K562 (cell line): ENCODE data around the gene COL9A2. TPM values are rescaled to one million over a fixed set of nuclear protein-coding genes. Genes with fewer than 3 reads are reported as not detected.

ENCODE experiments used
- BRF1 ChIP-seq: IDR thresholded peaks from 3 replicates; pipeline ENCODE4 v1.6.1; 2011; ENCODE audit warnings: borderline replicate concordance, mild to moderate bottlenecking; ENCODE audit not compliant: insufficient read length; ENCODE audit errors: extremely low read depth
- CCNT2 ChIP-seq: IDR thresholded peaks from 2 replicates; pipeline ENCODE4 v1.6.1; 2011; ENCODE audit warnings: borderline replicate concordance, low read depth, mild to moderate bottlenecking, moderate library complexity, mixed read lengths, low read length; ENCODE audit not compliant: insufficient read length; ENCODE audit errors: extremely low read depth
- EWSR1 ChIP-seq: fragments of 450-650 bp; IDR thresholded peaks from 2 replicates; pipeline ENCODE4 v1.6.1; 2018; ENCODE audit warnings: borderline replicate concordance, mild to moderate bottlenecking, low read depth, moderate library complexity; ENCODE audit not compliant: partially characterized antibody
- FOXP1 ChIP-seq: sonication (generic); formaldehyde crosslinking; IDR thresholded peaks from 2 replicates; pipeline ENCODE4 v1.8.0; 2022; ENCODE audit warnings: mild to moderate bottlenecking, missing genetic modification reagents
- HDAC2 ChIP-seq: fragments of 450-650 bp; IDR thresholded peaks from 2 replicates; pipeline ENCODE4 v1.6.1; 2016; ENCODE audit warnings: mild to moderate bottlenecking
- ILF3 ChIP-seq: fragments of 450-650 bp; IDR thresholded peaks from 2 replicates; pipeline ENCODE4 v1.6.1; 2018; ENCODE audit warnings: antibody characterized with exemption, mild to moderate bottlenecking, moderate library complexity, borderline replicate concordance
- PML ChIP-seq: IDR thresholded peaks from 2 replicates; pipeline ENCODE4 v1.6.1; 2012; ENCODE audit warnings: low read length, inconsistent platforms
- POU5F1 ChIP-seq: fragments of 150-350 bp; IDR thresholded peaks from 2 replicates; pipeline ENCODE4 v1.6.1; 2014; ENCODE audit warnings: borderline replicate concordance, low read length, low read depth, mild to moderate bottlenecking; ENCODE audit not compliant: partially characterized antibody
- PTRF ChIP-seq: fragments of 450-650 bp; IDR thresholded peaks from 2 replicates; pipeline ENCODE4 v1.6.1; 2016; ENCODE audit warnings: mild to moderate bottlenecking, missing genetic modification characterization, missing compliant biosample characterization
- RBM34 ChIP-seq: fragments of 200-400 bp; formaldehyde crosslinking; IDR thresholded peaks from 2 replicates; pipeline ENCODE4 v1.6.1; 2018; ENCODE audit warnings: low read length, borderline replicate concordance; ENCODE audit not compliant: insufficient read depth
- RUNX1 ChIP-seq: sonication (generic); IDR thresholded peaks from 2 replicates; pipeline ENCODE4 v1.6.1; 2016; ENCODE audit warnings: antibody characterized with exemption, low read depth
- SAFB ChIP-seq: fragments of 200-400 bp; formaldehyde crosslinking; IDR thresholded peaks from 2 replicates; pipeline ENCODE4 v1.6.1; 2017; ENCODE audit warnings: low read depth, low read length, borderline replicate concordance
- THRA ChIP-seq: fragments of 450-650 bp; IDR thresholded peaks from 2 replicates; pipeline ENCODE4 v1.6.1; 2017; ENCODE audit warnings: mild to moderate bottlenecking, moderate library complexity
- ZNF212 ChIP-seq: fragments of 450-650 bp; formaldehyde crosslinking; IDR thresholded peaks from 2 replicates; pipeline ENCODE4 v1.4.0; 2020; ENCODE audit warnings: mild to moderate bottlenecking
- ZNF3 ChIP-seq: fragments of 250-450 bp; sonication (Bioruptor Pico); IDR thresholded peaks from 2 replicates; pipeline ENCODE4 v1.5.0; 2021; ENCODE audit warnings: mild to moderate bottlenecking, moderate library complexity
- ZNF551 ChIP-seq: fragments of 250-450 bp; sonication (Bioruptor Pico); IDR thresholded peaks from 2 replicates; pipeline ENCODE4 v1.5.0; 2021; ENCODE audit warnings: mild to moderate bottlenecking, moderate library complexity
- ZNF695 ChIP-seq: fragments of 450-650 bp; formaldehyde crosslinking; IDR thresholded peaks from 2 replicates; pipeline ENCODE4 v1.4.0; 2020; ENCODE audit warnings: mild to moderate bottlenecking, moderate library complexity
- polyA plus RNA-seq, 8 experiments: library from polyadenylated mRNA; depleted of rRNA in 4 of 8; stranded (reverse) in 5 of 8; unstranded in 3 of 8; fragments of >200 nt; fragmentation: Nextera tagmentation in 2 of 8; fragmentation: Illumina TruSeq in 1 of 8; extraction: Ambion mirVana in 2 of 8; extraction: Trizol in 1 of 8; gene quantifications; 2 replicates each; pipeline versions ENCODE4 v1.2.1 to v1.2.3, GENCODE V29; 2011 to 2014; ENCODE audit warnings: inconsistent platforms in 1 of 8, missing spikeins in 1 of 8
- total RNA-seq, 7 experiments: library from RNA; depleted of rRNA in 6 of 7; stranded (reverse); fragments of >200 nt in 6 of 7; fragmentation: Illumina TruSeq in 2 of 7; extraction: Trizol in 2 of 7; gene quantifications; 2 replicates each; pipeline versions ENCODE4 v1.2.1 to v1.2.3, GENCODE V29; 2011 to 2021; ENCODE audit warnings: low replicate concordance in 1 of 7
- TF ChIP-seq, protein P1 (sequence below): sonication (generic); formaldehyde crosslinking; IDR thresholded peaks from 2 replicates; pipeline ENCODE4 v1.8.0; 2022; ENCODE audit warnings: missing genetic modification reagents, mild to moderate bottlenecking, moderate library complexity, borderline replicate concordance
- TF ChIP-seq, protein P2 (sequence below): fragments of 250-450 bp; sonication (Bioruptor Pico); IDR thresholded peaks from 2 replicates; pipeline ENCODE4 v1.8.0; 2022; ENCODE audit warnings: moderate library complexity, mild to moderate bottlenecking, inconsistent platforms
- TF ChIP-seq, protein P3 (sequence below), 2 experiments: fragments of 450-650 bp in 1 of 2; sonication (generic) in 1 of 2; formaldehyde crosslinking in 1 of 2; IDR thresholded peaks in 1 of 2; conservative IDR thresholded peaks in 1 of 2; 2 replicates each; pipeline versions ENCODE4 v1.6.1 to v1.8.1; 2016 to 2023; ENCODE audit warnings: mild to moderate bottlenecking in 2 of 2, moderate library complexity in 2 of 2, inconsistent platforms in 1 of 2, missing genetic modification reagents in 1 of 2
- TF ChIP-seq, protein P4 (sequence below): fragments of 250-450 bp; sonication (Bioruptor Pico); IDR thresholded peaks from 2 replicates; pipeline ENCODE4 v1.8.0; 2021; ENCODE audit warnings: mild to moderate bottlenecking, moderate library complexity

The COL9A2 gene
- total and polyA plus RNA-seq, 9 of the 15 experiments (the other 6 are each of a cell fraction or from before 2014, with no cell fraction given) = 0.03 to 2.2 (median 0.31) TPM

GRCh38 chr1:40313329-40313957 is 3.6 kb downstream of the COL9A2 start (continued):
- TF ChIP-seq RBM34 = no peak
- TF ChIP-seq, protein P1, sequence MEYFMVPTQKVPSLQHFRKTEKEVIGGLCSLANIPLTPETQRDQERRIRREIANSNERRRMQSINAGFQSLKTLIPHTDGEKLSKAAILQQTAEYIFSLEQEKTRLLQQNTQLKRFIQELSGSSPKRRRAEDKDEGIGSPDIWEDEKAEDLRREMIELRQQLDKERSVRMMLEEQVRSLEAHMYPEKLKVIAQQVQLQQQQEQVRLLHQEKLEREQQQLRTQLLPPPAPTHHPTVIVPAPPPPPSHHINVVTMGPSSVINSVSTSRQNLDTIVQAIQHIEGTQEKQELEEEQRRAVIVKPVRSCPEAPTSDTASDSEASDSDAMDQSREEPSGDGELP (CRISPR knock-in tag) = no peak
- TF ChIP-seq BRF1 = no peak
- TF ChIP-seq SAFB = no peak
- no peak for TF ChIP-seq CCNT2
- TF ChIP-seq PTRF (tag) = 0 out of 2 replicates have a peak, but pooled peaks have one; percentile 20
- TF ChIP-seq EWSR1 = no peak
- TF ChIP-seq PML = no peak
- TF ChIP-seq, protein P2, sequence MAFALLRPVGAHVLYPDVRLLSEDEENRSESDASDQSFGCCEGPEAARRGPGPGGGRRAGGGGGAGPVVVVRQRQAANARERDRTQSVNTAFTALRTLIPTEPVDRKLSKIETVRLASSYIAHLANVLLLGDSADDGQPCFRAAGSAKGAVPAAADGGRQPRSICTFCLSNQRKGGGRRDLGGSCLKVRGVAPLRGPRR (CRISPR knock-in tag) = no peak
- TF ChIP-seq POU5F1 = no peak
- no peak; the same call in 1 of the 2 replicates for TF ChIP-seq THRA
- no peak for TF ChIP-seq ZNF3 (CRISPR knock-in tag)
- no peak for TF ChIP-seq ILF3
- TF ChIP-seq, protein P3, sequence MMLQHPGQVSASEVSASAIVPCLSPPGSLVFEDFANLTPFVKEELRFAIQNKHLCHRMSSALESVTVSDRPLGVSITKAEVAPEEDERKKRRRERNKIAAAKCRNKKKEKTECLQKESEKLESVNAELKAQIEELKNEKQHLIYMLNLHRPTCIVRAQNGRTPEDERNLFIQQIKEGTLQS (IDR thresholded peaks at IDR 0.05) = peak; percentile 19; the same call in 1 of the 2 replicates
- TF ChIP-seq, protein P3 (CRISPR knock-in tag; conservative IDR thresholded peaks at IDR 0.05) = no peak
- no peak for TF ChIP-seq FOXP1 (CRISPR knock-in tag)
- TF ChIP-seq ZNF551 (CRISPR knock-in tag) = no peak
- TF ChIP-seq, protein P4, sequence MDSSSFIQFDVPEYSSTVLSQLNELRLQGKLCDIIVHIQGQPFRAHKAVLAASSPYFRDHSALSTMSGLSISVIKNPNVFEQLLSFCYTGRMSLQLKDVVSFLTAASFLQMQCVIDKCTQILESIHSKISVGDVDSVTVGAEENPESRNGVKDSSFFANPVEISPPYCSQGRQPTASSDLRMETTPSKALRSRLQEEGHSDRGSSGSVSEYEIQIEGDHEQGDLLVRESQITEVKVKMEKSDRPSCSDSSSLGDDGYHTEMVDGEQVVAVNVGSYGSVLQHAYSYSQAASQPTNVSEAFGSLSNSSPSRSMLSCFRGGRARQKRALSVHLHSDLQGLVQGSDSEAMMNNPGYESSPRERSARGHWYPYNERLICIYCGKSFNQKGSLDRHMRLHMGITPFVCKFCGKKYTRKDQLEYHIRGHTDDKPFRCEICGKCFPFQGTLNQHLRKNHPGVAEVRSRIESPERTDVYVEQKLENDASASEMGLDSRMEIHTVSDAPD = no peak
- TF ChIP-seq HDAC2 = no peak
- no peak for TF ChIP-seq RUNX1
- no peak for TF ChIP-seq ZNF212
- TF ChIP-seq ZNF695 (CRISPR knock-in tag) = no peak
